H9 (cell line): ENCODE measurements around the gene LRPAP1. TPM values are rescaled to one million over a fixed set of nuclear protein-coding genes. Genes with fewer than 3 reads are reported as not detected.

ENCODE experiments used
- DNase-seq: peaks from one replicate; pipeline ENCODE4 v3.0.0-alpha.2; 2017
- H2AFZ ChIP-seq: one replicate; pipeline ENCODE4 v1.6.1; 2013; ENCODE audit warnings: mild to moderate bottlenecking, low read length, control low read depth, moderate library complexity
- H2AK5ac ChIP-seq: 2 replicates; pipeline ENCODE4 v1.6.1; 2013; ENCODE audit warnings: low read length, control low read depth, mixed read lengths; ENCODE audit not compliant: insufficient read length
- H2BK120ac ChIP-seq: one replicate; pipeline ENCODE4 v1.6.1; 2013; ENCODE audit warnings: low read depth, mild to moderate bottlenecking, low read length, control low read depth, inconsistent platforms; ENCODE audit not compliant: poor library complexity, severe bottlenecking
- H2BK12ac ChIP-seq: 2 replicates; pipeline ENCODE4 v1.6.1; 2013; ENCODE audit warnings: low read length, control low read depth, mixed read lengths, low read depth; ENCODE audit not compliant: insufficient read length
- H2BK15ac ChIP-seq: 2 replicates; pipeline ENCODE4 v1.6.1; 2013; ENCODE audit warnings: low read depth, low read length, control low read depth
- H2BK20ac ChIP-seq: one replicate; pipeline ENCODE4 v1.6.1; 2013; ENCODE audit warnings: low read depth, mild to moderate bottlenecking, low read length, control low read depth, inconsistent platforms; ENCODE audit not compliant: poor library complexity, severe bottlenecking
- H2BK5ac ChIP-seq: 2 replicates; pipeline ENCODE4 v1.6.1; 2013; ENCODE audit warnings: low read length, control low read depth, mixed read lengths; ENCODE audit not compliant: insufficient read length
- H3K14ac ChIP-seq: 2 replicates; pipeline ENCODE4 v1.6.1; 2013; ENCODE audit warnings: low read length, control low read depth; ENCODE audit not compliant: insufficient read depth
- H3K18ac ChIP-seq: 2 replicates; pipeline ENCODE4 v1.6.1; 2013; ENCODE audit warnings: low read depth, mild to moderate bottlenecking, mixed read lengths, low read length, control low read depth; ENCODE audit not compliant: insufficient read length
- H3K23ac ChIP-seq: 2 replicates; pipeline ENCODE4 v1.6.1; 2013; ENCODE audit warnings: low read length, control low read depth, mixed read lengths, low read depth; ENCODE audit not compliant: insufficient read length
- H3K23me2 ChIP-seq: 2 replicates; pipeline ENCODE4 v1.6.1; 2013; ENCODE audit warnings: low read depth, mild to moderate bottlenecking, mixed read lengths, low read length, control low read depth; ENCODE audit not compliant: insufficient read length, poor library complexity, severe bottlenecking
- H3K27ac ChIP-seq: 2 replicates; pipeline ENCODE4 v1.5.1; 2013; ENCODE audit warnings: low read length, control low read depth, mixed read lengths, low read depth; ENCODE audit not compliant: insufficient read length
- H3K27me3 ChIP-seq: 2 replicates; pipeline ENCODE4 v1.6.1; 2013; ENCODE audit warnings: low read length, control low read depth, inconsistent platforms; ENCODE audit not compliant: insufficient read depth
- H3K4ac ChIP-seq: 2 replicates; pipeline ENCODE4 v1.6.1; 2013; ENCODE audit warnings: low read depth, mild to moderate bottlenecking, control low read depth, inconsistent platforms, low read length, moderate library complexity
- H3K4me1 ChIP-seq: 2 replicates; pipeline ENCODE4 v1.6.1; 2013; ENCODE audit warnings: low read length, control low read depth, inconsistent platforms; ENCODE audit not compliant: insufficient read depth
- H3K4me2 ChIP-seq: 2 replicates; pipeline ENCODE4 v1.6.1; 2013; ENCODE audit warnings: low read length, control low read depth, mixed read lengths; ENCODE audit not compliant: insufficient read length, insufficient read depth
- H3K56ac ChIP-seq: 2 replicates; pipeline ENCODE4 v1.6.1; 2013; ENCODE audit warnings: low read depth, mild to moderate bottlenecking, mixed read lengths, low read length, control low read depth; ENCODE audit not compliant: insufficient read length
- H3K79me1 ChIP-seq: 2 replicates; pipeline ENCODE4 v1.6.1; 2013; ENCODE audit warnings: low read depth, mild to moderate bottlenecking, moderate library complexity, low read length, control low read depth, inconsistent platforms; ENCODE audit not compliant: insufficient read depth, poor library complexity, severe bottlenecking
- H3K79me2 ChIP-seq: 2 replicates; pipeline ENCODE4 v1.6.1; 2013; ENCODE audit warnings: low read length, control low read depth, inconsistent platforms; ENCODE audit not compliant: insufficient read depth
- H3K9ac ChIP-seq: 2 replicates; pipeline ENCODE4 v1.6.1; 2013; ENCODE audit warnings: low read length, control low read depth, mixed read lengths; ENCODE audit not compliant: insufficient read length; ENCODE audit errors: extremely low read depth
- H3K9me3 ChIP-seq: one replicate; pipeline ENCODE4 v1.6.1; 2013; ENCODE audit warnings: low read depth, low read length, inconsistent platforms; ENCODE audit not compliant: control insufficient read depth
- H3T11ph ChIP-seq: one replicate; pipeline ENCODE4 v1.6.1; 2013; ENCODE audit warnings: mild to moderate bottlenecking, low read length, control low read depth, inconsistent platforms
- H4K20me1 ChIP-seq: one replicate; pipeline ENCODE4 v1.6.1; 2013; ENCODE audit not compliant: control insufficient read depth, insufficient read length, insufficient read depth
- H4K5ac ChIP-seq: 2 replicates; pipeline ENCODE4 v1.6.1; 2013; ENCODE audit warnings: low read depth, mild to moderate bottlenecking, mixed read lengths, low read length, control low read depth; ENCODE audit not compliant: insufficient read length
- H4K8ac ChIP-seq: replicated peaks from 2 replicates; pipeline ENCODE4 v1.6.1; 2013; ENCODE audit warnings: low read length, control low read depth, mixed read lengths, low read depth; ENCODE audit not compliant: insufficient read length
- H4K91ac ChIP-seq: 2 replicates; pipeline ENCODE4 v1.6.1; 2013; ENCODE audit warnings: low read depth, mild to moderate bottlenecking, moderate library complexity, mixed read lengths, low read length, control low read depth; ENCODE audit not compliant: insufficient read length
- H3K27ac Mint-ChIP-seq, 3 experiments: 2 replicates in 2 of 3; 3 replicates in 1 of 3; pipeline ENCODE4 v1.8.0; 2020 to 2021; ENCODE audit warnings: mixed read lengths in 3 of 3, mild to moderate bottlenecking in 1 of 3, moderate library complexity in 1 of 3
- H3K27me3 Mint-ChIP-seq: 2 replicates; pipeline ENCODE4 v1.8.0; 2021; ENCODE audit warnings: low read depth, mild to moderate bottlenecking, moderate library complexity, mixed read lengths
- H3K36me3 Mint-ChIP-seq, 3 experiments: 2 replicates in 2 of 3; 3 replicates in 1 of 3; pipeline ENCODE4 v1.8.0; 2020 to 2021; ENCODE audit warnings: low read depth in 3 of 3, mixed read lengths in 3 of 3; ENCODE audit not compliant: insufficient read depth in 1 of 3
- H3K4me1 Mint-ChIP-seq, 2 experiments: 2 replicates each; pipeline ENCODE4 v1.8.0; 2020; ENCODE audit warnings: mixed read lengths in 2 of 2
- H3K4me3 Mint-ChIP-seq, 2 experiments: 2 replicates in 1 of 2; 3 replicates in 1 of 2; pipeline ENCODE4 v1.8.0; 2020 to 2021; ENCODE audit warnings: mild to moderate bottlenecking in 2 of 2, mixed read lengths in 2 of 2, moderate library complexity in 1 of 2
- H3K9me3 Mint-ChIP-seq, 2 experiments: 2 replicates in 1 of 2; 3 replicates in 1 of 2; pipeline ENCODE4 v1.8.0; 2020; ENCODE audit warnings: mild to moderate bottlenecking in 2 of 2, mixed read lengths in 2 of 2, moderate library complexity in 1 of 2
- CTCF ChIP-seq: fragments of 200-600 bp; sonication (generic); conservative IDR thresholded peaks from 3 replicates; pipeline ENCODE4 v1.8.0; 2021; ENCODE audit warnings: antibody characterized with exemption, mild to moderate bottlenecking
- WGBS: extraction: QIAGEN DNeasy Blood & Tissue Kit; methylation state at CpG from one replicate; pipeline ENCODE4 v1.1.7; 2013; ENCODE audit warnings: missing lambda C conversion rate, low lambda C conversion rate, mixed read lengths; ENCODE audit not compliant: insufficient read length; ENCODE audit errors: extremely low coverage; 5-methylcytosine and 5-hydroxymethylcytosine counted together
- total RNA-seq: library from RNA; stranded (reverse); gene quantifications from 2 replicates; pipeline ENCODE4 v1.2.1, GENCODE V29; 2021

The LRPAP1 gene
- total RNA-seq, 1 experiment from 2014 or later, result 85.9 TPM

GRCh38 chr4:3518941-3519340 lies 13.3 kb downstream of the LRPAP1 start:
- peaks cover 35 to 73% (median 63%) of the 10 kb centered on the region in 3 experiments for H3K36me3 Mint-ChIP-seq
- WGBS, result no CpG with 5 or more reads among the region's 18 CpGs
- DNase-seq, result no peak
- H3K4me1 ChIP-seq, result no peaks in the 10 kb centered on the region; the same call in 1 of the 2 replicates
- no peak for TF ChIP-seq CTCF
- H3K79me1 ChIP-seq, result no peaks in the 10 kb centered on the region
- H3K9me3 ChIP-seq, result no peaks in the 10 kb centered on the region
- no peak overlapping the region for H4K8ac ChIP-seq
- H2AK5ac ChIP-seq, result no peak overlapping the region
- H4K5ac ChIP-seq, result no peak overlapping the region
- no peak overlapping the region for H3K27ac Mint-ChIP-seq
- H3K4ac ChIP-seq, result no peak overlapping the region
- no peak overlapping the region for H3K4me2 ChIP-seq
- H3K27me3 ChIP-seq, result no peaks in the 10 kb centered on the region
- H3K27ac ChIP-seq, result no peak overlapping the region
- no peak overlapping the region for H2BK5ac ChIP-seq
- no peak overlapping the region for H2BK120ac ChIP-seq
- no peaks in the 10 kb centered on the region for H3K23me2 ChIP-seq
- no peak overlapping the region for H2BK12ac ChIP-seq
- no peak overlapping the region for H2AFZ ChIP-seq
- H3K4me1 Mint-ChIP-seq, result peaks cover 3 to 7% of the 10 kb centered on the region in 2 experiments
- no peak overlapping the region for H3T11ph ChIP-seq
- no peaks in the 10 kb centered on the region; the same call in 1 of the 2 replicates for H3K27me3 Mint-ChIP-seq
- no peaks in the 10 kb centered on the region for H4K20me1 ChIP-seq
- H2BK20ac ChIP-seq, result no peak overlapping the region
- H3K4me3 Mint-ChIP-seq, result no peak overlapping the region
- no peak overlapping the region for H4K91ac ChIP-seq
- H3K56ac ChIP-seq, result no peak overlapping the region
- H2BK15ac ChIP-seq, result no peak overlapping the region
- H3K18ac ChIP-seq, result no peak overlapping the region
- no peaks in the 10 kb centered on the region for H3K9me3 Mint-ChIP-seq
- H3K79me2 ChIP-seq, result no peaks in the 10 kb centered on the region
- no peak overlapping the region for H3K14ac ChIP-seq
- no peak overlapping the region for H3K9ac ChIP-seq
- no peak overlapping the region for H3K23ac ChIP-seq
